Heart left ventricle (tissue), 13 donors: ENCODE results near the gene SLC35G4.

Experiments used
- CTCF ChIP-seq, 12 donors: fragments of 200-600 bp; sonication (generic) in 4 of 12; IDR thresholded peaks; one replicate each; pipeline versions ENCODE4 v1.5.0 to v1.8.0; 2018 to 2022; ENCODE audit warnings: antibody characterized with exemption in 12 of 12, mild to moderate bottlenecking in 5 of 12
- POLR2A ChIP-seq, 2 donors: fragments of 450-650 bp; IDR thresholded peaks; one replicate each; pipeline ENCODE4 v1.6.1; 2017; ENCODE audit warnings: antibody characterized with exemption in 2 of 2, mild to moderate bottlenecking in 2 of 2, moderate library complexity in 2 of 2
- donor health status: ischemic (EF 13 %, LVEDD 7.1; RV severe dilation, severe dysfunction).
- donor health status: DM: no; HTN: yes; CAD: no.
- donor health status: DM: no; HTN: no; CAD: no.
- donor health status: ischemic (EF 25% LVEDD 6.9; RV normal size, moderate dysfunction).
- donor health status: ischemic (EF 25% LVEDD 5.7; RV mildly dilated, moderate dysfunction).
- donor health status: ischemic (EF 35%, LVEDD 5.7; RV mildly dilated, moderate dysfunction).
- donor health status: nonischemic (EF 11% LVEDD 7.7; RV severe dilation, severe dysfunction).
- donor health status: DM: yes; HTN: yes; CAD: no.
- donor health status: PGD.
- donor health status: ischemic (EF 29% LVEDD 5.4; RV normal size, mild dysfunction).
- donor health status: nonischemic (EF 23%, LVEDD 6.1; RV moderate dilation, normal function).

DNA sequence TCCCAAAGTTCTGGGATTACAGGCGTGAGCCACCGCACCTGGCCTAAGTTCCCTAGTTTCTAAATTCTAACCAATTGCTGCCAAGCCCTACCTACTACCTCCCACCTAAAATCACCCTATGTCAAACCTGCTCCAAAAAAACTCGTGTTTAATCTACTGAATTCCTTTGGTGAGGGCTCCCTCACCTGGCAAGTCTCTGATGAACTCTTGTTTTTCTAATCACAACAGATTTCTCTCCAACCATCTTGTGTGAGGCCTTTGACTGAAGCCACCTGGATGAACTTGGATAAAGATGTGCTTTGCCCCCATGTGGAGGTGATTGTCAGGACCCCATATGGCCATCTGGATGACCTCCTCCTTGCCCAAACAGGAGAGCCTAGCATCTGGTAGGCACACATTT lies 17.4 kb upstream of the SLC35G4 start:
- no peak for TF ChIP-seq CTCF (IDR thresholded peaks at IDR 0.05)
- no peak for TF ChIP-seq POLR2A (IDR thresholded peaks at IDR 0.05)
